Measurements from ENCODE around the gene MTA1.

- TF ChIP-seq TAF1 (IDR thresholded peaks at IDR 0.05; ENCODE audit: low read depth, low read length) (no peak), POLR2A (IDR thresholded peaks at IDR 0.05; ENCODE audit: low read depth, low read length) (no peak), POLR2AphosphoS5 (IDR thresholded peaks at IDR 0.05; ENCODE audit: low read depth, low read length) (no peak), PAX5 (IDR thresholded peaks at IDR 0.05; ENCODE audit: insufficient read depth, low read length, severe bottlenecking) (no peak)
These were observed 80.6 kb downstream of the MTA1 start for GRCh38 chr14:105500036-105500725.

Measured in GM12891 (cell line).